ENCODE measurements around the gene BCAR3. TPM values are rescaled to one million over a fixed set of nuclear protein-coding genes. Genes with fewer than 3 reads are reported as not detected.

The BCAR3 gene
- total RNA-seq, 1 donor from 2014 or later: 47.1 TPM

DNA sequence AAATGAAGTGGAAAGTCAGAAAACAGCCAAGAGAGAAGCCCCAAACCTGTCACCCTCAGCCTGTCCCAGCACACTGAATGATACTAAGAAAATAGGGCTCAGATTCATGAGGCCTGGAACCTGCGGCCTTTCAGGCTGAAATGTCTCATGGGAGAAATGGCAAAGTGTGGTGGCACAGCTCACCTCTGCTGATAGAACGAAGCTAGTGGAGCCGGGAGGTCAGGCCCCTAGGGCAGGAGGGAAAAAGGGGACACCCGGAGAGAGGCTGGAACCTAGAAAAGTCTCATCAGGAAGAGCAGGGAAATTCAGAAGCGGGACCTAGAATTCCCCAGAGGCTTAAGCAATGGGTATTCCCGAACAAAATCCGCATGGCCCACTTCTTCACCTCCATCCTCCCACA, 107.1 kb downstream of the BCAR3 start:
- no peak for DNase-seq

- no peak for DNase-seq
Measured at GRCh38 chr1:93573940-93574469, 107.6 kb downstream of the BCAR3 start.

DNA sequence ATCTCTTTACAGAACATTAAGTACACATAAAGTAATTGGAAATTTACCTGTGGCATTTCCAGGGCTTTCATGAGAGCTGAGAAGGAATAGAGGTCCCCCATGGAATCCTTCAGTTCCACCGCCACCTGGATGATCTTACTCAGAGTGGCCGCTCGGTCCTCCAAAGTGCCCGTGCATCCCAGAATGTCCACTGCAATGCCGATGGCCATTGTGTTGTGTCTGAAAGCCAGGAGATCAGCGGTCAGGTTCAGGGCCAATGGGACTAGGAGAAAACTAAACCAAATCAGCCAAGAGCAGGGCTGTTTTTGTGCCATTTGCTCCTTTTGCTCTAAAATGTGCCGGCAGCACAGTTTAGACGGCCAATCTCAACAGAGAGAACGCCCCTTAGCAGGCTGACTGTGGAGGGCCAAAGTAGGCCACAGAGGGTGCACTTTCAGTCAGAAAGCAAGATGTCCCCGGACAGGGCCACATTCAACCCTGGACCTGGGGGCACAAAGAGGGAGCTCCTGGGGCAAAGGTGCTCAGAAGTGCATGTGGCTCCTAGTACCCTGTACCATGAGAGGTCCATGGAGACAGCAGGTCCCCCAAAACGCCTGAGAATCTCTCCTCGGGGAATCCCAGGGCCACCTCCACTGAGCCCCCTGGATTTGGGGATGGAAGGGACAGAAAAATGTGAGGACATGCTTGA, 109.9 kb downstream of the BCAR3 start:
- no peak for DNase-seq

GRCh38 chr1:93569489-93569888, 112.1 kb downstream of the BCAR3 start:
- no peak for DNase-seq

GRCh38 chr1:93567255-93567918, 114.2 kb downstream of the BCAR3 start:
- DNase-seq: peak; percentile 87

GRCh38 chr1:93566227-93566626, 115.4 kb downstream of the BCAR3 start:
- peak; percentile 85 for DNase-seq

- DNase-seq: no peak
Measured at GRCh38 chr1:93565496-93566206, 116.0 kb downstream of the BCAR3 start.

GRCh38 chr1:93559695-93560094, 121.9 kb downstream of the BCAR3 start:
- DNase-seq: no peak

DNA sequence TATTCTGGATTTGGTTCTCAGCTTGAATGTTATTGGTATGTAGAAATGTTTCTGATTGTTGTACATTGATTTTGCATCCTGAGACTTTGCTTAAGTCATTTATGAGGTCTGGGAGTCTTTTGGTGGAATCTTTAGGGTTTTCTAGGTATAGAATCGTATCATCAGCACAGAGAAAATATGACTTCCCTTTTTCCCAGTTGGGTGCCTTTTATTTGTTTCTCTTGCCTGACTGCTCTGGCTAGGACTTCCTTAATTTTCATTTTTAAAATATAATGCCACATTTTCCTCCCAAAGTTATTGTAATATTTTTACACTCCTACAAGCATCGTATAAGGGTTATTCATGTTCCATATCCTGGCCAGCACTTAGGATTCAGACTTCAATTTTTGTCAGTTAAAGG, 122.6 kb downstream of the BCAR3 start:
- no peak for DNase-seq

GRCh38 chr1:93556291-93556690, 125.3 kb downstream of the BCAR3 start:
- DNase-seq: peak; percentile 29

- DNase-seq: peak; percentile 72
Measured at GRCh38 chr1:93554883-93555872, 126.5 kb downstream of the BCAR3 start.

DNA sequence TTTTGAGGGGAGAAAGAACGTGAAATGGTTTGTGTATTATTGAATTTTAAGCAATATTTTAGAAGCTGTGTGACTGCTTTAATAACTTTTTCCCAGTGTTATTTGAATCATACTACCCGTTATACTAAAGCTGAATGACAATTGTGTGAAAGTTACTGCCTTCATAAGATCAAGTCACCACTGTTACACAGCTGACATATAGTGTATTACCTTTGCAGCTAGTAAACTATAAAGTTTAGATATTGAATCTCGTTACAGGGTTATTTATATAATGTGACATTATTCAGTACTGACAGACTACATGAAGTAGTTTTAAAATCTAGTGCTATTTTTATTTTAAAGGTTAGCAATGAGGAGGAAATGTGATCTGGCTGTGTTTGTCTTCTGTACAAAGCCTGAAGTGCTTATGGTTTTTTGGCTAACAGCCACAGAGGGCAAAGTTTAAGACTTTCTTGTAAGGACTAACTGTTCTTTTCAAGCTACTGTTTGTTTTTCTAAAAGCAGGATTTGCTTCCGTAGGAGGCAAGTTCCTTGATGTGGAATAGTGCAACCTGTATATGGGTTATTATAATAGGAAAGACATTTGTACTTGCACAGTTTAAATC, 127.6 kb downstream of the BCAR3 start:
- DNase-seq: peak; percentile 79

- peak; percentile 64 for DNase-seq
Measured at GRCh38 chr1:93552741-93553455, 128.7 kb downstream of the BCAR3 start.

DNA sequence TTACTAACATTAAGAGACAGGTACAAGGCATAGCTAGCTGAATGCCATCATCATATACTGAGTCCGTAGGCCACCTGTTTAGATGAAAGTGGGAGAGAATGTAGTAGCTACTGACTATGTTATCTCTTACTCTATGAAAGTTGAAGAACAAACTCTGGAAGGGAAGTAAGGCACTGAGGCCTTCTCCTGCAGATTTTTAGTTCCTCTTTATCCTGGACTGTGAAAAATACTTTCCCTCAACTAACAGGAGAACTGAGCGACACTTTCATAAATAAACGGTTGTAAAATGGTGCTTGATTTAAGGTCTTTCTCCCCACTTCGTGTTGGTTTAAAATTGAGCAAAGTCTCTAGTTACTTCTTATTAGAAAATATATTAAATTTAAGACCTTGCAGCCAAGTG, 131.8 kb downstream of the BCAR3 start:
- no peak for DNase-seq

DNA sequence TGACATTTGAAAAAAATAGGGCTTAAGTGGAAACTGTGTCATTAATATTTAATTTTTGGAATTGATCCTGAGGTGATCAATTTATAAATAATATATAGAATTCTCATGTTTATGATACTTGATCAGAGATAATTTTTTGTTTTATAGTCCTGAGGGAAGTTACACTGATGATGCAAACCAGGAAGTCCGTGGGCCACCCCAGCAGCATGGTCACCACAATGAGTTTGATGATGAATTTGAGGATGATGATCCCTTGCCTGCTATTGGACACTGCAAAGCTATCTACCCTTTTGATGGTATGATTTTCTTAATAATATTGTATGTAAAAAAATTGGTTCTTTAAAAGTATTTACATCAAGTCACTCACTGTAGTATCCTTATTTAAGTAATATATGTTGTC, 132.5 kb downstream of the BCAR3 start:
- DNase-seq: no peak

DNA sequence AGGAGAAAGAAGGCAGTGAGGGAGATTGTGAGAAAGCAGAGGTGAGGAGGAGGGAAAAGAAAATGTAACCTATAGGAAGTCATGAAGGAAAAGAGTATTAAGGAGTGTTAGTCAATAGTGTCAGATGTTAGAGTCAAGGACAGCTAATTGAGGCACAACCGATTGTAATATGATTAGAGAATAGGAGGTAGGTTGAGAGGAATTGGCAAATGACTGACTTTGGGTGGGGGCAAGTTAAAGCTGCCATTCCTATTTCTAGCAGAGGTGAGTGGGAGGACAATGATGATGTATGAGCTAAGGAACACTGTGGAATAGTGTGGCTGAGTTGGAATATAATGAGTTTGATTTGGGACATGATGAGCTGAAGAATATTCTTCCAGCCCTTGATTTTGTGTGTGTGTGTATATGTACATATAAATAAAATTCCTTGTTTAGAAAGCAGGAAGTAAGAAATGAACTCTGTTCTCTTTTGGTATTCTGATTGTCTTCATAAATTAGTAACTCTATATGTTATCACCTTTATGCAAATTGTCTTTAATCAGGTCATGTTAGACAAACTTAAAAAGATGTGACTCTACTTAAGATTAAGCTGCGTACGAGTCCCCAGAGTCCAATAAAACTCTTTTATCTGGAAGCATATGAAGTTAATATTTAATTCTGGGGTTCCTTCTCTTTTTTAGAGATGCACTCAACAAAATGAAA, 135.3 kb downstream of the BCAR3 start:
- DNase-seq: no peak

DNA sequence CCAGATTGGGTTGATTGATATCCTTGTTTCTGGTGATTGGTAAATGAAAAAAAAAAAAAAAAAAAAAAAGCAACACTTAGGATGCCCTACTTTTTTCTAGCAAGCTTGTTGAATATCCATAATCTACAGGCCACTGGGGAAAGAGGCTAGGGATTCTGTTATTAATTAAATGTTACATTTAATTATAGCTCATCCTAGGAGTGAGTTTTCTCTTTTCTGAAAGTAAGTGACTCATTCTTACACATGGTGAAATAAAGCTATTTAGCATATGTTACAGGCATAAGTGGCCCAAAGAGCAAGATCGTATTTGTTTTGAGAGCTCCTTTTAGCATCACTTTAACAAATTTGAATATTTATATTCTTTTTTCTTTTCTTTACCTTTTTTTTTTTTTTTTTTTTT, 139.2 kb downstream of the BCAR3 start:
- DNase-seq: no peak

GRCh38 chr1:93541045-93541444, 140.6 kb downstream of the BCAR3 start:
- no peak for DNase-seq

DNA sequence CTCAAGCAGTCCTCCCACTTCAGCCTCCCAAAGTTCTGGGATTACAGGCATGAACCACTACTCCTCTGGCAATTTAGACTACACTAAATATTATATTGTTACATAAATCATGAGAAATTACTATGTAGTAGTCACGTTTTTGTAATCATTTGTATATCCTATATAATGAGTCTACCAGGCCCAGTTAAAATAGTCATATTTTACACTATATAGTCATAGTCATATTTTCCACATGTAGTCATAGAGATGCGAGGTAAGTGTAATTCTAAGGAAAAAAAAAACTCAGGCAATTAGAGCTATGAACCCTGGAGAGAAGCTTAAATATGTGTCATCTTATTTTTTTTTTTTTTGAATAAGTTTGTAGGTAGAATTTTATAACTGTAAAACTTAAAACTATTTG, 143.7 kb downstream of the BCAR3 start:
- peak; percentile 15 for DNase-seq

GRCh38 chr1:93537396-93537795, 144.2 kb downstream of the BCAR3 start:
- DNase-seq: no peak

DNA sequence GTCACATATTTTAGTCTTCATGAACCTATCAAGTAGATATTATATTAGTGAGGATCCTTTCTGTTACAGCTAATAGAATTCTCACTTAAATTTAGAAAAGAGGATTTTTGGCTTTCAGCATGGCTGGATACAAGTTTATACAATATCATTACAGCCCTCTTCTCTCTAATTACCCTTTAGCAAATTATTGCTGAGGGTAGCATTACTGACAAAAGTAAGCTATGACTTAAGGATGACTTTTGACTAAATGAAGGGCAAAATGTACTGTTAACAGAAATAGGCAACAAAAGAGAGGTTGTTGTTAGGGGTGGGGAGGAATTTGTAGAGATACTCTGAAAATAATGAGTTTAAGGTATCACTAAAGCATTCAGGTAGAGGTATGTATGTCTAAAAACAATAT, 148.0 kb downstream of the BCAR3 start:
- no peak for DNase-seq

Data from dermis blood vessel endothelial cell (primary cell).